ENCODE measurements around the gene ENTPD6. TPM values are rescaled to one million over a fixed set of nuclear protein-coding genes. Genes with fewer than 3 reads are reported as not detected.

ENTPD6 gene
- total RNA-seq, 1 donor from 2014 or later: 44.4 TPM

DNA sequence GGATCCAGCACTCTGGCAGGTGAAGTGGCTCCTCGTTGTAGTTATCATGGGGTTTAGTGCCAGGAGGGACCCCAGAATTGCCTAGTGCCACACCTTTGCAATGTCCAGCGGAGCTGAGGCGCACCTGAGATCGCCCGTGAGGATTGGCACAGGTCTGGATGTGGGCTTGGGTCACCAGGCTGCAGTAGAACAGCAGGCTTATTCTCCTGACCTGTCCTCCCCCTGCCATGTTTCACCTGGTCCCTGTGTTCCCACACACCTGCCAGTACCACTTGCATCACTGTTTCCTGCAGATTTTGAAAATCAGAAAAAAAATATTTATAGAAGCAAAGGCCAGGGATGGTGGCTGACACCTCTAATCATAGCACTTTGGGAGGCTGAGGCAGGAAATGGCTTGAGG is 16.7 kb downstream of the ENTPD6 start:
- ATAC-seq (ENCODE audit: low read depth): no peak
- no peak overlapping the region for H3K27ac Mint-ChIP-seq
- H3K4me3 Mint-ChIP-seq: no peak overlapping the region
- intact Hi-C loops (cut with micrococcal nuclease): no loop called here
- ChIA-PET POLR2A (no interaction called here), CTCF (no interaction called here)
- no peaks in the 10 kb centered on the region for H3K9me3 Mint-ChIP-seq
- H3K4me1 Mint-ChIP-seq: no peaks in the 10 kb centered on the region
- H3K27me3 Mint-ChIP-seq: no peaks in the 10 kb centered on the region
- H3K36me3 Mint-ChIP-seq (ENCODE audit: low read depth): peaks cover 63% of the 10 kb centered on the region
- TF ChIP-seq, protein P1, sequence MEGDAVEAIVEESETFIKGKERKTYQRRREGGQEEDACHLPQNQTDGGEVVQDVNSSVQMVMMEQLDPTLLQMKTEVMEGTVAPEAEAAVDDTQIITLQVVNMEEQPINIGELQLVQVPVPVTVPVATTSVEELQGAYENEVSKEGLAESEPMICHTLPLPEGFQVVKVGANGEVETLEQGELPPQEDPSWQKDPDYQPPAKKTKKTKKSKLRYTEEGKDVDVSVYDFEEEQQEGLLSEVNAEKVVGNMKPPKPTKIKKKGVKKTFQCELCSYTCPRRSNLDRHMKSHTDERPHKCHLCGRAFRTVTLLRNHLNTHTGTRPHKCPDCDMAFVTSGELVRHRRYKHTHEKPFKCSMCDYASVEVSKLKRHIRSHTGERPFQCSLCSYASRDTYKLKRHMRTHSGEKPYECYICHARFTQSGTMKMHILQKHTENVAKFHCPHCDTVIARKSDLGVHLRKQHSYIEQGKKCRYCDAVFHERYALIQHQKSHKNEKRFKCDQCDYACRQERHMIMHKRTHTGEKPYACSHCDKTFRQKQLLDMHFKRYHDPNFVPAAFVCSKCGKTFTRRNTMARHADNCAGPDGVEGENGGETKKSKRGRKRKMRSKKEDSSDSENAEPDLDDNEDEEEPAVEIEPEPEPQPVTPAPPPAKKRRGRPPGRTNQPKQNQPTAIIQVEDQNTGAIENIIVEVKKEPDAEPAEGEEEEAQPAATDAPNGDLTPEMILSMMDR (IDR thresholded peaks at IDR 0.05): no peak
- no peak for DNase-seq

DNA sequence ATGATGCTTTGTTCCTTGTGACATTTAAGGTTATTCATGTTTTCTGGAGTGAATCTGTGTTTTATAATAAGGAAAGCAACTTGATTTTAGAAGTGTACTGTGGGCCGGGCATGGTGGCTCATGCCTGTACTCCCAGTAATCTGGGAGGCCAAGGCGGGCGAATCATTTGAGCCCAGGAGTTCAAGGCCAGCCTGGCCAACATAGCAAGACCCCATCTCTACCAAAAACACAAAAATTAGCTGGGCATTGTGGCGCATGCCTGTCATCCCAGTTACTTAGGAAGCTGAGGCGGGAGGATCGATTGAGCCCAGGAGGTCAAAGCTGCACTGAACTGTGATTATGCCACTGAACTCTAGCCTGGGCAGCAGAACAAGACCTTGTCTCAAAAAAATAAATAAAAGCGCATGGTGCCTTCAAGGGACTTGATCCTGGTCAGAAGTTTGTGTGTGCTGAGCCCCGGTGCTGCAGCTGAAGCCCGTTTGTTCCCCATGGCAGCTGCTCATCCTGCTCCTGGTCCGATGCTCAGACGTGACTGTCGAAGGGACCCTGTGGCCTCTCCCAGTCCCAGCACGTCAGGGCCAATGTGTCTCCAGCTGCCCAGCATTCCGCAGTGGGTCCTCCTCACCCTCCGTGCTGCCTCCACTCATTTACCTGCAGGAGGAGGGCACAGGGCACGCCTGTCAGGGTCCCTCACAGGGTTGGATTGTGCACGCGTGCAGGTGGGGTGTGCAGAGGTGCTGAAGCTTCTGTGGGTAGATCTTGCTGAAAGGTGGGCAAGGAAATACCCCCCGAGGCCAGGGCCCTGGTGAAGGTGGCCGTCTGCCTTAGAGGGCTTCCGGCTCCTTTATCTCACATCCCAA is 18.3 kb downstream of the ENTPD6 start:
- intact Hi-C loops (cut with micrococcal nuclease): no loop called here
- peaks cover 72% of the 10 kb centered on the region for H3K36me3 Mint-ChIP-seq (ENCODE audit: low read depth)
- ATAC-seq (ENCODE audit: low read depth) (no peak), DNase-seq (no peak)
- POLR2A ChIA-PET: no interaction called here
- H3K4me3 Mint-ChIP-seq: no peak overlapping the region
- TF ChIP-seq, protein P1 (IDR thresholded peaks at IDR 0.05): no peak
- no peaks in the 10 kb centered on the region for H3K27me3 Mint-ChIP-seq
- no peak overlapping the region for H3K27ac Mint-ChIP-seq
- CTCF ChIA-PET: no interaction called here
- no peaks in the 10 kb centered on the region for H3K9me3 Mint-ChIP-seq
- H3K4me1 Mint-ChIP-seq: no peaks in the 10 kb centered on the region

DNA sequence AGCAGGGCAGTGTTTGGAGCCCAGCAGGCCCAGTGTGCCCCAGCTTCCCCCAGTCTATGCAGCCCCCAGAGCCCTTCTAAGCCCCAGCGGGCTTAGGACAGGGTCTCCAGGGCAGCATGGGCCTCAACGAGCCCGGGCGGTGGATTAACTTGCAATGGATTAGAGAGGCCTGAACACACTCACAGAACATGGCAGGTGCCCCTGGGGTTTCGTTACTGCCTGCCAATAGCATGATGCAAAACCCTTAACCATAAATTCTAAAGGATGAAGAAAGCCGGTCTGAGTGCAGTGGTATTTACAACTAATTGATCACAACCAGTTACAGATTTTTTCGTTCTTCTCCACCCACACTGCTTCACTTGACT is 18.9 kb downstream of the ENTPD6 start:
- no peak for ATAC-seq (ENCODE audit: low read depth)
- DNase-seq: no peak
- CTCF ChIA-PET: no interaction called here
- Mint-ChIP-seq H3K4me3 (no peak overlapping the region), H3K27me3 (no peaks in the 10 kb centered on the region), H3K4me1 (no peaks in the 10 kb centered on the region), H3K36me3 (ENCODE audit: low read depth) (peaks cover 76% of the 10 kb centered on the region), H3K27ac (no peak overlapping the region), H3K9me3 (no peaks in the 10 kb centered on the region)
- TF ChIP-seq, protein P1 (IDR thresholded peaks at IDR 0.05): no peak
- intact Hi-C loops (cut with micrococcal nuclease): no loop called here
- POLR2A ChIA-PET: no interaction called here

DNA sequence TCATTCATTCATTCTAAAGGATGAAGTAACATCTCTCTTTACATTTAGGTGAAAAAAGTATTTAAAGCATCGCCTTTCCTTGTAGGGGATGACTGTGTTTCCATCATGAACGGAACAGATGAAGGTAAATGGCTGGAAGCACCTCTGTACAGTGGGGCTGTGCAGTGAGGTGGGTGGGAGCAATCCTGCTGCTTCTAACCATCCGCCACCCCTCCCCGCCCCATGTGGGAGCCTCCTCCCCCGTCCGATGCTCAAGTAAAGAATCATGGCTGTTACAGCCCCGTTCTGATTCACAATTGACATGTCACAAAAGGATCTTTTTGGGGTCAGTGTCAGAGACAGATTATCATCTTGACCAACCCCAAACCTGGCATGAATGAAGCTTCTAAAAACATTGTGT is 19.3 kb downstream of the ENTPD6 start:
- POLR2A ChIA-PET: no interaction called here
- peaks cover 73% of the 10 kb centered on the region for H3K36me3 Mint-ChIP-seq (ENCODE audit: low read depth)
- H3K4me1 Mint-ChIP-seq: no peaks in the 10 kb centered on the region
- intact Hi-C loops (cut with micrococcal nuclease): no loop called here
- H3K9me3 Mint-ChIP-seq: no peaks in the 10 kb centered on the region
- H3K27me3 Mint-ChIP-seq: no peaks in the 10 kb centered on the region
- CTCF ChIA-PET: no interaction called here
- H3K27ac Mint-ChIP-seq: no peak overlapping the region
- no peak for DNase-seq
- H3K4me3 Mint-ChIP-seq: no peak overlapping the region
- TF ChIP-seq, protein P1 (IDR thresholded peaks at IDR 0.05): no peak
- ATAC-seq (ENCODE audit: low read depth): no peak

DNA sequence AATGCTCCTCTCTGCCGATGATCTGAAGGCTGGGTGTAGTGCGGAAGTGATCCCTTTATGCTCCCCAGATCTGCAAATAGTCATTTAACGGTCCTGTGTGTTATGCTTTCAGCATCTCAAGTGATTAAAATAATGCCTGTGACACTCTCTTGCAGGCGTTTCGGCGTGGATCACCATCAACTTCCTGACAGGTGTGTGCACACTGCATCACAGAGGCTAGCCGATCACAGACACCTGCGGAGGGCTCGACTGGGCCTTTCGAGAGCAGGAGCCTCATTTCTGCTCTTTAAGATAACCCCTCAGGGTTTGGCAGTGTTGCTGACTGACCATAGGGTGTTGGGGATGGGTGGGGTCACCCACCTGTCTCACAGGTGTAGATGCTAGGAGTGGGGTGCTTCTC is 20.0 kb downstream of the ENTPD6 start:
- TF ChIP-seq, protein P1 (IDR thresholded peaks at IDR 0.05): no peak
- Mint-ChIP-seq H3K4me3 (no peak overlapping the region), H3K27me3 (no peaks in the 10 kb centered on the region), H3K9me3 (no peaks in the 10 kb centered on the region), H3K27ac (no peak overlapping the region), H3K4me1 (no peaks in the 10 kb centered on the region), H3K36me3 (ENCODE audit: low read depth) (peaks cover 67% of the 10 kb centered on the region)
- POLR2A ChIA-PET: no interaction called here
- ATAC-seq (ENCODE audit: low read depth) (no peak), DNase-seq (no peak)
- CTCF ChIA-PET: no interaction called here
- intact Hi-C loops (cut with micrococcal nuclease): no loop called here

All from activated B cell treated with CpG ODN at 0.5 μM for 24 hours (primary cell).